IgD-negative memory B cell (primary cell): ENCODE results near the gene SIPA1L3. TPM values are rescaled to one million over a fixed set of nuclear protein-coding genes. Genes with fewer than 3 reads are reported as not detected.

Experiments
- H3K27ac Mint-ChIP-seq, 3 donors: one replicate each; pipeline ENCODE4 v1.8.0; 2020 to 2022; ENCODE audit warnings: mild to moderate bottlenecking in 3 of 3, mixed read lengths in 3 of 3, moderate library complexity in 1 of 3
- H3K27me3 Mint-ChIP-seq: one replicate; pipeline ENCODE4 v1.8.0; 2021; ENCODE audit warnings: mixed read lengths
- H3K36me3 Mint-ChIP-seq: one replicate; pipeline ENCODE4 v1.8.0; 2020; ENCODE audit warnings: mild to moderate bottlenecking, mixed read lengths
- H3K4me1 Mint-ChIP-seq, 3 donors: one replicate each; pipeline ENCODE4 v1.8.0; 2020 to 2022; ENCODE audit warnings: mixed read lengths in 3 of 3, mild to moderate bottlenecking in 1 of 3
- H3K4me3 Mint-ChIP-seq, 4 donors: one replicate each; pipeline ENCODE4 v1.8.0; 2020 to 2022; ENCODE audit warnings: mild to moderate bottlenecking in 4 of 4, mixed read lengths in 4 of 4, moderate library complexity in 3 of 4
- H3K9me3 Mint-ChIP-seq, 3 donors: one replicate each; pipeline ENCODE4 v1.8.0; 2020 to 2021; ENCODE audit warnings: mixed read lengths in 3 of 3, mild to moderate bottlenecking in 1 of 3
- polyA plus RNA-seq: library from polyadenylated mRNA; unstranded; fragments of 300-500 nt; fragmentation: Illumina TruSeq; gene quantifications from one replicate; pipeline ENCODE4 v1.2.3, GENCODE V29; 2021

SIPA1L3 gene
- polyA plus RNA-seq, 1 donor from 2014 or later, result 13.6 TPM

DNA sequence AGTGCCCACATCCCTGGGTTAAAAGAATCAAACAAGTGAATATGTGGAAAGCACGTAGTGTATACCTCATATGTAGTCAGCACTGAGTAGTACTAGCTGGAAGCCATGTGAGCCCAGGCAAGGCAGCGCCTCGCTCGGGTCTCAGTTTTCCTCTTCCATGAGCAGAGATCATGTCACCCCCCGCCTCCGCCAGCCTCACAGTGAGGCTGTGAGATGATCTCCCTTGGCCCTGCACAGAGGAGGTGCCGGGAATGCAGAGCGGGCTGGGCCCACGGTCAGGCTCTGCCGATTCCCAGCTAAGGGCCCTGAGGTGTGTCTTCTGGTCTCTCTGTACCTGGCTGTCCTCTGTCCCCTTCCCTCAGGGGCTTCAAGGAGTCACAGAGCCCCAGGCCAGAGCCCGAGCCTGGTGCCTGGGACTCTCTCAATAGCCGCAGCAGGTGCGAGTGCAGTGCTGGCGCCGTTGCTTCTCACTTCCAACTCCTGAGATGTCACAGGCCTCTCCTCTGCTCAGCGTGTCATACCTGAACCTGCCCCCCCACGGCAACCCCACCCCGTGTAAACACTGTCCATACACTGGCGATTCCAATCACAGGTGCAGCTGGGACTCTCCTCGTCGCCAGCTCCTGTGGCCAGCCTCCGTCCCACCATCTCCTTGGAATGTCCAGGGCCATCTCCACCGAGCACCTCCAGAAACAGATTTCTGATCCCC is 290.1 kb downstream of the SIPA1L3 start:
- Mint-ChIP-seq H3K9me3 (no peaks in the 10 kb centered on the region), H3K4me1 (no peaks in the 10 kb centered on the region), H3K27ac (peak overlapping the region in 1 of 3 donors; percentile 45), H3K36me3 (peaks cover 18% of the 10 kb centered on the region), H3K4me3 (no peak overlapping the region), H3K27me3 (no peaks in the 10 kb centered on the region)

DNA sequence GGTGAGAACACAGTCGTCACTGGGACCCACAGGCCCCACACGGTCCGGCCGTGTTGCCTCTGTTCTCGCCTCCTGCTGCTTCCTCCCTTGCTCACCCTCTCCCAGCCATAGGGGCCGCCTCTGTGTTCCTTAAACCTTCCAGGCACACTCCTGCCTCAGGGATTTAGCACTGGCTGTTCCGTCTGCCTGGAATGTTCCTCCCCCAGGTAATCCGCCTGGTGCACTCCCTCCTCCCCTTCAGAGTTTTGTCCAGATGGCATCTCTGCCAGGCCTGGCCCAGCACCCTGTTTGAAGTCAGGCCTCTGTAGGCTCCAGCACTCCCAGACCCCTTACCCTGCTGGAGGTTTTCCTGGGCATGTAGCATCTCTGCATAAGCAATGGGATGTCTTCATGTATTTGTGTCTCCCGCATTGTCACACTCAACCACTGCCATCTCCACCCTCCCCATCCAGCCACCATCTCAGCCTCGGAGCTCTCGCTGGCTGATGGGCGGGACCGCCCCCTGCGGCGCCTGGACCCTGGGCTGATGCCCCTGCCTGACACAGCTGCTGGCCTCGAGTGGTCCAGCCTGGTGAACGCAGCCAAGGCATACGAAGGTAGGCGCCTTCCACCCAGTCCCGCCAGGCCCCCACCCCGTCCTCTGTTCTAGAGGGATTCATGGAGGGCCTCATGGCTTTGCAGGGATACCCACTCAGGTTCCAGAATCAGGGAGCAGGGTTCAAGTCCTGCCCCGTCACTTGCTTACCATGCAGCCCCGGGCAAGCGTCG is 291.1 kb downstream of the SIPA1L3 start:
- H3K36me3 Mint-ChIP-seq, result peaks cover 24% of the 10 kb centered on the region
- no peak overlapping the region for H3K4me3 Mint-ChIP-seq
- H3K27ac Mint-ChIP-seq, result peak overlapping the region in 1 of 3 donors; percentile 39
- no peaks in the 10 kb centered on the region for H3K9me3 Mint-ChIP-seq
- H3K4me1 Mint-ChIP-seq, result no peaks in the 10 kb centered on the region
- no peaks in the 10 kb centered on the region for H3K27me3 Mint-ChIP-seq

GRCh38 chr19:38199340-38199739 is 292.3 kb downstream of the SIPA1L3 start:
- H3K9me3 Mint-ChIP-seq, result no peaks in the 10 kb centered on the region
- no peaks in the 10 kb centered on the region for H3K27me3 Mint-ChIP-seq
- H3K27ac Mint-ChIP-seq, result no peak overlapping the region
- peaks cover 23% of the 10 kb centered on the region for H3K36me3 Mint-ChIP-seq
- no peaks in the 10 kb centered on the region for H3K4me1 Mint-ChIP-seq
- H3K4me3 Mint-ChIP-seq, result no peak overlapping the region

GRCh38 chr19:38201731-38202130 is 294.7 kb downstream of the SIPA1L3 start:
- Mint-ChIP-seq H3K27me3 (no peaks in the 10 kb centered on the region), H3K4me1 (no peaks in the 10 kb centered on the region), H3K36me3 (peaks cover 16% of the 10 kb centered on the region), H3K27ac (no peak overlapping the region), H3K4me3 (no peak overlapping the region), H3K9me3 (no peaks in the 10 kb centered on the region)

DNA sequence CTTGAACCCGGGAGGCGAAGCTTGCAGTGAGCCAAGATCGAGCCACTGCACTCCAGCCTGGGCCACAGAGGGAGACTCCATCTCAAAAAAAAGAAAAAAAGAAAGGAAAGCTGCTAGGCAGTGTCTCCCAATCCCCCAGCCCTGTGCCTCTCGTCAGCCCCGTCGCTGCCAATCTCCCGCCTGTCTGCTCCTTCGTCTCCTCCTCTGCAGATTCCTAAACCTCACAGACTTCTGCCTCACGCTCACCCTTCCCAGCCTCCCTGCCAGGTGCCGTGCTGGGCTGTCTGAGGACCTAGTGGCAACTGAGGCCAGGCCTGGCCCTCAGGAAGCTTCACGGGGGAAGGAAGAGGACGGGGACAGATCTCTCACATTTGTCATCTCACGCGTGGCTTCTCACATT is 295.5 kb downstream of the SIPA1L3 start:
- Mint-ChIP-seq H3K4me3 (no peak overlapping the region), H3K9me3 (no peaks in the 10 kb centered on the region), H3K27ac (no peak overlapping the region), H3K27me3 (no peaks in the 10 kb centered on the region), H3K4me1 (no peaks in the 10 kb centered on the region), H3K36me3 (peaks cover 16% of the 10 kb centered on the region)

DNA sequence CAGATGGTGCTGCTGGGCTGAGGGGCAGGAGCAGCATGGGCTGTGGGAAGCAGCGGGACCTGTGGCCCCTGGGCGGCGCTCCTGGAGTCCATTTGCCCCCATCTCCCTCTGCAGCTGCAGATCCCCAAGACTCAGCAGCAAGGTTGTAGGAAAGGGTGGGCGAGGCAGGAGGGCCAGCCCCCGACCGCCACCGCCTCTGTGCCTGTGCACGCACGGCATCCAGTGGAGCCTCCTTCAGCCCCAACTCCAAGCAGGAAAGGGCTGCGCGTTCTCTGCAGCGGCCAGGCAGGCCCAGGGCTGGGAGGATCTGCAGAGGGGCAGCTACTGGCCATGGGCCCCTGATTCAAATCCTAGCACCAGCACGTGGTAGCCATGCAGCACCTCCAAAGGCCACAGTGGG is 296.2 kb downstream of the SIPA1L3 start:
- Mint-ChIP-seq H3K4me1 (peaks cover 0 to 1% (median 0%) of the 10 kb centered on the region in 3 donors), H3K27ac (peak overlapping the region in 1 of 3 donors; percentile 74), H3K27me3 (peaks cover under 1% of the 10 kb centered on the region), H3K4me3 (no peak overlapping the region), H3K36me3 (peaks cover 20% of the 10 kb centered on the region), H3K9me3 (no peaks in the 10 kb centered on the region)

- Mint-ChIP-seq H3K4me1 (peaks cover 0 to 1% (median 0%) of the 10 kb centered on the region in 3 donors), H3K27me3 (peaks cover 1% of the 10 kb centered on the region), H3K36me3 (peaks cover 22% of the 10 kb centered on the region), H3K9me3 (no peaks in the 10 kb centered on the region), H3K4me3 (no peak overlapping the region), H3K27ac (peak overlapping the region in 1 of 3 donors; percentile 74)
Observed at GRCh38 chr19:38204096-38204495, 297.1 kb downstream of the SIPA1L3 start.

DNA sequence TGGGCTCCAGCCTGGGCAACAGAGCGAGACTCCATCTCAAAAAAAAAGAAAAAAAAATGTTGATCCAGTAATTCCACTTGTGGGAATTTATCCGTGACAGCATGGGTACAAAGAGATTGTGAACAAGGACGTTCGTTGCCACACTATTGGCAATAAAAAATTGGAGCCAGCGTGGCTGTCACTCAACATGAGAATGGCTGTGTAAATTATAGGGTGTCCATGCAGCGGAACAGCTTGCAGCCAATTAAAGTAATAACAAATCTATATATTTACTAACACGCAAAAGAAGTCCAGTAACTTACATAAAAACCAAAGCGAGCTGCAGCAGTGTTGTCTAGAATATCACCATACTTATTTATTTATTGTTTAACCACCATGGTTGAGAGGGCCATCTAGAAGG is 297.7 kb downstream of the SIPA1L3 start:
- Mint-ChIP-seq H3K27ac (no peak overlapping the region), H3K36me3 (peaks cover 22% of the 10 kb centered on the region), H3K4me1 (peaks cover under 1 to 1% (median 1%) of the 10 kb centered on the region in 3 donors), H3K27me3 (peaks cover 3% of the 10 kb centered on the region), H3K4me3 (no peak overlapping the region), H3K9me3 (no peaks in the 10 kb centered on the region)

DNA sequence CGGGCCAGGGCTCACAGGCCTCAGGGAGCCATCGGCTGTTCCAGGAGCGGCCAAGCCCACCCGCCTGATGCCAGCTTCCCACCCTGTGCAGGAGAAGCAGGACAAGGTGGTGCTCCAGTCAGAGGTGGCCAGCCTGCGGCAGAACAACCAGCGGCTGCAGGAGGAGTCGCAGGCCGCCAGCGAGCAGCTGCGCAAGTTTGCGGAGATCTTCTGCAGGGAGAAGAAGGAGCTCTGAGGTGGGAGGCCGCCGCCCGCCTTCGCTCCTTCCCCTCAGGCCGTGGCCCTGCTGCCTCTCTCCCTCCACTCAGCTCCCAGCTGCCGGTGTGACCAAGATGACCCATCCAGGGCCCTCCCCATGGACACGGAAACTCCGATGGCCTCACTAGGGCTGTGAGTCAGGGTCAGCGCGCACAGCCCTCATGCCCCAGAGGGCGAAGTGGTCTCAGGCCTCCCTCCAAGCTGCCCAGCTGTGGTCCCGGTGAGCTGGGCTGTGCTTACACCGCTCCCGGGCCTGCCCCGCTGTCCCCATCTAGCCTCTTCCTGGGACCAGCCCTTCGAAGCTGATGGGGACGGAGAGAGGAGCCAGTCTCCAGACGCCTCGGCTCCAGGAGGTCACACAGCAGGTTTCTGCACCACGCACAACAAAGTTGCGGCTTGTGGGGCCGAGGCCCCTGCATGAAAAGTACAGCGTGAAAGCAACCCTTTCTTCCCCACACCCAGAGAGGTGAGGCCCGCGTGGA is 299.2 kb downstream of the SIPA1L3 start:
- H3K4me1 Mint-ChIP-seq, result peaks cover 6 to 10% (median 9%) of the 10 kb centered on the region in 3 donors
- peaks cover 20% of the 10 kb centered on the region for H3K36me3 Mint-ChIP-seq
- no peaks in the 10 kb centered on the region for H3K9me3 Mint-ChIP-seq
- H3K27ac Mint-ChIP-seq, result no peak overlapping the region
- no peak overlapping the region for H3K4me3 Mint-ChIP-seq
- peaks cover 15% of the 10 kb centered on the region for H3K27me3 Mint-ChIP-seq

DNA sequence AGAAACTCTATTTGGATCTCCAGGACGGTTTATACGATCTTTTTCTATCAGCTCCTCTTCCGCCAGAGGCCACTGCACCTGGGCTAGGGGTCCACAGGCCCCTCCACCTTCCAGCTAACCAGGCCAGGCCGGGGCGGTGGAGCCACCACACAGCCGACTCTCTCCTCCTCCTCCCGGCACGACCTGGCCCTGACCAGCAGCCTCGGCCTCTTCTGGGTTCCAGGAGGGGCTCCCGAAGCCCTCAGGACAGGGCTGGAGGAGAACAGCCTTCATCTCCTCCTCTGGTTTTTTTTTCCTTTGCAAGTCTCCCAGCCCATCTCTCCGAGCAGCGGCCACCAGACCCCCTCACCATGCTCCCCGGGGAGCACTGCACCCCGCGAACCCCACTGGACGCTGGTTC is 299.9 kb downstream of the SIPA1L3 start:
- H3K9me3 Mint-ChIP-seq, result no peaks in the 10 kb centered on the region
- peaks cover 6 to 10% (median 9%) of the 10 kb centered on the region in 3 donors for H3K4me1 Mint-ChIP-seq
- no peak overlapping the region for H3K27ac Mint-ChIP-seq

GRCh38 chr19:38207543-38207942 is 300.5 kb downstream of the SIPA1L3 start:
- Mint-ChIP-seq H3K4me1 (peaks cover 6 to 10% (median 9%) of the 10 kb centered on the region in 3 donors), H3K9me3 (no peaks in the 10 kb centered on the region), H3K27me3 (peaks cover 16% of the 10 kb centered on the region), H3K4me3 (no peak overlapping the region), H3K36me3 (peaks cover 15% of the 10 kb centered on the region), H3K27ac (no peak overlapping the region)

More for the DNA sequence above, 299.9 kb downstream of the SIPA1L3 start:
- peaks cover 16% of the 10 kb centered on the region for H3K36me3 Mint-ChIP-seq
- H3K4me3 Mint-ChIP-seq, result no peak overlapping the region
- H3K27me3 Mint-ChIP-seq, result peaks cover 15% of the 10 kb centered on the region

DNA sequence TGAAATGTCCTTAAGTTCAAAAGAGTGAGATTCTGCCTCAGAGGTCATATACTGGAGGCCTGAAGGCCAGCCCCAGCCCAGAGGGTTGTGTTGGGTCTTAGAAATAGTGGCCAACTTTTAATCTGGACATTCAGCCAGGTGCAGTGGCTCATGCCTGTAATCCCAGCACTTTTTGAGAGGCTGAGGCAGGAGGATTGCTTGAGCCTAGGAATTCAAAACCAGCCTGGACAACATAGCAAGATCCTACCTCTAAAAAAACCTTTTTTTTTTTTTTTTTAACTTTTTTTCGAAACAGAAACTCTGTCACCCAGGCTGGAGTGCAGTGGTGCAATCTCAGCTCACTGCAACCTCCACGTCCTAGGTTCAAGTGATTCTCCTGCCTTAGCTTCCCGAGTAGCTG is 301.6 kb downstream of the SIPA1L3 start:
- Mint-ChIP-seq H3K27me3 (peaks cover 22% of the 10 kb centered on the region), H3K36me3 (peaks cover 10% of the 10 kb centered on the region), H3K27ac (no peak overlapping the region), H3K4me1 (peaks cover 9 to 12% (median 10%) of the 10 kb centered on the region in 3 donors), H3K4me3 (peak overlapping the region in 1 of 4 donors; percentile 58), H3K9me3 (no peaks in the 10 kb centered on the region)

- Mint-ChIP-seq H3K27ac (peak overlapping the region in 1 of 3 donors; percentile 28), H3K27me3 (peaks cover 28% of the 10 kb centered on the region), H3K4me3 (no peak overlapping the region), H3K9me3 (peaks cover 0 to 4% (median 0%) of the 10 kb centered on the region in 3 donors), H3K4me1 (peaks cover 13 to 16% (median 13%) of the 10 kb centered on the region in 3 donors), H3K36me3 (peaks cover 10% of the 10 kb centered on the region)
Observed at GRCh38 chr19:38209152-38209551, 302.1 kb downstream of the SIPA1L3 start.

DNA sequence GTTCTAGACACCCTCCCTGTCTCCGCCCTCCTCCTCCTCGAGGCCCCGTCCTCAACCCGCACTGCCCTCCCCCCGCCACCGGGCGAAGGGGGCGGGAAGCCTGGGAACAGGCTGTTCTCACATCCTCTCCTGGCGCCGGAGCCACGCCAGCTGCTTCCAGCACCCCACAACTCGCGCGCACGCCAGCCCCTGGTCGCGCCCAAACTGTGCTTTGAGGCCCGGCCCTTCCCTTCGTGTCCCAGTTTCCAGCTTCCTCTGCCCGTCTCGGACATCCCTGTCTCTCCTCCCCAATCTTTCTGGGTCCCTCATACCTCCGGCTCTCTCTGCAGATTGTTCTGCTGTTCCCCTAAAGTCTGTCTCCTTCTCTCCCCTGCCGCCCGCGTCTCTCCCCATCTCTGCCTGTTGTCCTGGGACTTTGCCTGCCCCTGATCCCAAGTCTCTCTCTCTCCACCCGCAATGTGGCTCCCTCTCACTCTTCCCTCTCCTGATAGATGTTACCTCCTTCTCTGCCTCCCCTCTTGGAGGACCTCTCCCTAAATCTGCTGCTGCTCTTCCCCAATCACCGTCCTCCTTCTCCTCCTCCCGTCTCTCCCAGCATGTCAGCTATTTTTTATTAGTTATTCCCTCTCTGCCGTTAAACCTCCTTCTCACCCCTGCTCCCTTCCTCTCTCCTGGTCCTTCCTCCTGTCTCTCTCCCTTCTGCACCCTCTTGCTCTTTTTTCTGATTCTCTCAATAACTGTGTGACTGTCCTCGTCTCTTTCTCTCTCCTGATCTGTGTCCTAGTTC is 302.9 kb downstream of the SIPA1L3 start:
- Mint-ChIP-seq H3K4me3 (peak overlapping the region in 1 of 4 donors; percentile 84), H3K9me3 (peaks cover 0 to 4% (median 0%) of the 10 kb centered on the region in 3 donors), H3K27me3 (peaks cover 34% of the 10 kb centered on the region), H3K36me3 (peaks cover 10% of the 10 kb centered on the region), H3K27ac (peak overlapping the region in 2 of 3 donors; percentile 25 to 47), H3K4me1 (peaks cover 15 to 21% (median 16%) of the 10 kb centered on the region in 3 donors)
